Neuronal stem cell (in vitro differentiated cells): Measurements from ENCODE around the gene TLR7. TPM values are rescaled to one million over a fixed set of nuclear protein-coding genes. Genes with fewer than 3 reads are reported as not detected.

Source experiments
- DNase-seq: peaks from one replicate; pipeline ENCODE4 v3.0.0-alpha.2; 2013; ENCODE audit warnings: low spot score
- H2AFZ ChIP-seq: one replicate; pipeline ENCODE4 v1.6.1; 2013; ENCODE audit warnings: mild to moderate bottlenecking, low read length, inconsistent platforms
- H2AK5ac ChIP-seq: 2 replicates; pipeline ENCODE4 v1.6.1; 2013; ENCODE audit warnings: low read depth, mild to moderate bottlenecking, inconsistent platforms, low read length, moderate library complexity, mixed read lengths
- H2BK120ac ChIP-seq: 2 replicates; pipeline ENCODE4 v1.6.1; 2013; ENCODE audit warnings: low read depth, mild to moderate bottlenecking, inconsistent platforms, low read length, moderate library complexity, mixed read lengths
- H2BK12ac ChIP-seq: one replicate; pipeline ENCODE4 v1.6.1; 2013; ENCODE audit warnings: low read length, inconsistent platforms
- H2BK15ac ChIP-seq: 2 replicates; pipeline ENCODE4 v1.6.1; 2013; ENCODE audit warnings: mild to moderate bottlenecking, low read length, inconsistent platforms, mixed read lengths
- H2BK5ac ChIP-seq: one replicate; pipeline ENCODE4 v1.6.1; 2013; ENCODE audit warnings: inconsistent platforms, mild to moderate bottlenecking, low read length, moderate library complexity
- H3K14ac ChIP-seq: one replicate; pipeline ENCODE4 v1.6.1; 2013; ENCODE audit warnings: low read length, inconsistent platforms
- H3K18ac ChIP-seq: 2 replicates; pipeline ENCODE4 v1.6.1; 2013; ENCODE audit warnings: low read length, inconsistent platforms
- H3K23ac ChIP-seq: 2 replicates; pipeline ENCODE4 v1.6.1; 2013; ENCODE audit warnings: low read depth, mild to moderate bottlenecking, mixed read lengths, low read length, inconsistent platforms; ENCODE audit not compliant: poor library complexity
- H3K27ac ChIP-seq: replicated peaks from 3 replicates; pipeline ENCODE4 v1.5.1; 2013; ENCODE audit warnings: low read length, inconsistent platforms
- H3K27me3 ChIP-seq, 3 experiments: 2 replicates each; pipeline ENCODE4 v1.6.1; 2013; ENCODE audit warnings: low read length in 3 of 3, mild to moderate bottlenecking in 2 of 3, inconsistent platforms in 1 of 3, low read depth in 1 of 3, mixed read lengths in 1 of 3, moderate library complexity in 1 of 3; ENCODE audit not compliant: control insufficient read depth in 3 of 3, insufficient read depth in 3 of 3
- H3K36me3 ChIP-seq, 2 donors: replicated peaks in 1 of 2; 2 replicates each; pipeline ENCODE4 v1.6.1; 2013; ENCODE audit warnings: low read length in 2 of 2; ENCODE audit not compliant: control insufficient read depth in 2 of 2, insufficient read depth in 2 of 2
- H3K4ac ChIP-seq: 2 replicates; pipeline ENCODE4 v1.6.1; 2013; ENCODE audit warnings: inconsistent platforms, mild to moderate bottlenecking, low read length, moderate library complexity
- H3K4me1 ChIP-seq, 2 donors: 1 replicate in 1 of 2; 2 replicates in 1 of 2; pipeline ENCODE4 v1.6.1; 2013; ENCODE audit warnings: low read length in 2 of 2, low read depth in 1 of 2; ENCODE audit not compliant: control insufficient read depth in 2 of 2, insufficient read depth in 1 of 2
- H3K4me2 ChIP-seq: one replicate; pipeline ENCODE4 v1.6.1; 2013; ENCODE audit warnings: mild to moderate bottlenecking, low read length, inconsistent platforms; ENCODE audit not compliant: insufficient read depth, poor library complexity, severe bottlenecking
- H3K4me3 ChIP-seq, 2 donors: 2 replicates each; pipeline ENCODE4 v1.5.1; 2013; ENCODE audit warnings: low read length in 2 of 2, mild to moderate bottlenecking in 2 of 2, inconsistent platforms in 1 of 2, moderate library complexity in 1 of 2
- H3K79me1 ChIP-seq: one replicate; pipeline ENCODE4 v1.6.1; 2013; ENCODE audit warnings: low read depth, mild to moderate bottlenecking, inconsistent platforms, low read length, moderate library complexity
- H3K9ac ChIP-seq: one replicate; pipeline ENCODE4 v1.6.1; 2013; ENCODE audit warnings: mild to moderate bottlenecking, low read depth, low read length, inconsistent platforms; ENCODE audit not compliant: poor library complexity
- H3K9me3 ChIP-seq, 2 donors: replicated peaks in 1 of 2; 2 replicates each; pipeline versions ENCODE3 to v1.6.1; 2013; ENCODE audit warnings: low read length in 2 of 2, mild to moderate bottlenecking in 2 of 2, inconsistent platforms in 1 of 2, low read depth in 1 of 2, mixed read lengths in 1 of 2, moderate library complexity in 1 of 2; ENCODE audit not compliant: control insufficient read depth in 2 of 2, insufficient read depth in 1 of 2
- H4K8ac ChIP-seq: one replicate; pipeline ENCODE4 v1.6.1; 2013; ENCODE audit warnings: low read depth, mild to moderate bottlenecking, inconsistent platforms, low read length, moderate library complexity
- H4K91ac ChIP-seq: one replicate; pipeline ENCODE4 v1.6.1; 2013; ENCODE audit warnings: low read length, low read depth, mild to moderate bottlenecking, inconsistent platforms; ENCODE audit not compliant: poor library complexity
- WGBS, 2 donors: extraction: QIAGEN DNeasy Blood & Tissue Kit; methylation state at CpG; one replicate each; pipeline ENCODE4 v1.1.7; 2013; ENCODE audit warnings: missing lambda C conversion rate in 2 of 2, mixed read lengths in 1 of 2; ENCODE audit not compliant: insufficient read length in 2 of 2, insufficient replicate concordance in 1 of 2; ENCODE audit errors: extremely low coverage in 2 of 2; 5-methylcytosine and 5-hydroxymethylcytosine counted together
- polyA plus RNA-seq, 2 experiments: library from polyadenylated mRNA; stranded (reverse); fragments of 200-250 nt; gene quantifications; one replicate each; pipeline ENCODE4 v1.2.3, GENCODE V29; 2013

Gene TLR7
- not detected for polyA plus RNA-seq (2013, experiment 1 of 2)
- not detected for polyA plus RNA-seq (2013, experiment 2 of 2)

GRCh38 chrX:12866451-12867377 is at the start of gene TLR7:
Gene TLR7, plus strand, starts transcription at chrX:12867072. Its CDS starts 507 bp downstream, at chrX:12867579.
- Histone ChIP-seq H3K4me3 (no peak within 1 kb of the TSS), H3K27me3 (no peaks in the 10 kb centered on the region), H3K9ac (no peak within 1 kb of the TSS), H3K36me3 (no peaks in the 10 kb centered on the region), H3K9me3 (no peaks in the 10 kb centered on the region), H3K4me1 (no peaks in the 10 kb centered on the region), H3K4me2 (no peak within 1 kb of the TSS), H3K14ac (no peak within 1 kb of the TSS), H2BK120ac (no peak within 1 kb of the TSS), H2BK15ac (no peak within 1 kb of the TSS), H2AK5ac (no peak within 1 kb of the TSS), H3K4ac (no peak within 1 kb of the TSS), H2AFZ (no peak within 1 kb of the TSS), H3K79me1 (no peaks in the 10 kb centered on the region), H3K27ac (no peak within 1 kb of the TSS), H2BK5ac (no peak within 1 kb of the TSS), H2BK12ac (no peak within 1 kb of the TSS), H4K8ac (no peak within 1 kb of the TSS), H3K23ac (no peak within 1 kb of the TSS), H4K91ac (no peak within 1 kb of the TSS), H3K18ac (no peak within 1 kb of the TSS)
- no CpG with 5 or more reads among the region's 7 CpGs for WGBS, 2 donors
- no peak for DNase-seq

- Histone ChIP-seq H3K23ac (no peak overlapping the region), H3K4ac (no peak overlapping the region), H3K4me3 (no peak overlapping the region), H2BK120ac (no peak overlapping the region), H2BK15ac (no peak overlapping the region), H3K18ac (no peak overlapping the region), H3K36me3 (peaks cover 5 to 35% of the 10 kb centered on the region in 2 donors), H3K9me3 (no peaks in the 10 kb centered on the region), H2BK5ac (no peak overlapping the region), H4K8ac (no peak overlapping the region), H4K91ac (no peak overlapping the region), H3K4me1 (no peaks in the 10 kb centered on the region), H3K79me1 (no peaks in the 10 kb centered on the region), H3K27me3 (no peaks in the 10 kb centered on the region), H3K27ac (no peak overlapping the region), H2AFZ (no peak overlapping the region), H3K9ac (no peak overlapping the region), H3K4me2 (no peak overlapping the region), H3K14ac (no peak overlapping the region), H2AK5ac (no peak overlapping the region), H2BK12ac (no peak overlapping the region)
- no CpG with 5 or more reads among the region's 5 CpGs for WGBS, 2 donors
- DNase-seq = no peak
These were observed 49.3 kb upstream of the TLR7 start for GRCh38 chrX:12817528-12817927.

GRCh38 chrX:12819222-12819621 is 47.6 kb upstream of the TLR7 start:
- Histone ChIP-seq H3K4me3 (no peak overlapping the region), H2AK5ac (no peak overlapping the region), H3K36me3 (peaks cover 5 to 50% of the 10 kb centered on the region in 2 donors), H3K4ac (no peak overlapping the region), H2BK120ac (no peak overlapping the region), H3K27ac (no peak overlapping the region), H2BK15ac (no peak overlapping the region), H2AFZ (no peak overlapping the region), H2BK12ac (no peak overlapping the region), H4K8ac (no peak overlapping the region), H2BK5ac (no peak overlapping the region), H3K27me3 (no peaks in the 10 kb centered on the region), H3K9ac (no peak overlapping the region), H3K9me3 (no peaks in the 10 kb centered on the region), H3K14ac (no peak overlapping the region), H3K18ac (no peak overlapping the region), H3K4me2 (no peak overlapping the region), H4K91ac (no peak overlapping the region), H3K79me1 (no peaks in the 10 kb centered on the region), H3K4me1 (no peaks in the 10 kb centered on the region), H3K23ac (no peak overlapping the region)
- no peak for DNase-seq
- no CpG with 5 or more reads among the region's 9 CpGs for WGBS, 2 donors

GRCh38 chrX:12820737-12821136 is 46.1 kb upstream of the TLR7 start:
- no CpG with 5 or more reads among the region's 7 CpGs for WGBS, 2 donors
- H3K4me1 ChIP-seq = no peaks in the 10 kb centered on the region
- H3K14ac ChIP-seq = no peak overlapping the region
- no peak overlapping the region for H3K4me3 ChIP-seq
- no peaks in the 10 kb centered on the region for H3K79me1 ChIP-seq
- no peak for DNase-seq
- no peak overlapping the region for H3K23ac ChIP-seq
- H3K9ac ChIP-seq = no peak overlapping the region
- no peak overlapping the region for H2AFZ ChIP-seq
- H3K27ac ChIP-seq = no peak overlapping the region
- no peak overlapping the region for H2BK12ac ChIP-seq
- no peaks in the 10 kb centered on the region for H3K27me3 ChIP-seq
- H2BK120ac ChIP-seq = no peak overlapping the region
- no peak overlapping the region for H4K91ac ChIP-seq
- H2BK15ac ChIP-seq = no peak overlapping the region
- no peaks in the 10 kb centered on the region for H3K9me3 ChIP-seq
- no peak overlapping the region for H2AK5ac ChIP-seq
- no peak overlapping the region for H3K18ac ChIP-seq
- no peak overlapping the region for H3K4ac ChIP-seq
- no peak overlapping the region for H4K8ac ChIP-seq
- H3K4me2 ChIP-seq = no peak overlapping the region
- H3K36me3 ChIP-seq = peaks cover 3 to 62% of the 10 kb centered on the region in 2 donors
- no peak overlapping the region for H2BK5ac ChIP-seq
